ENCODE data around the gene MTAP.

DNA sequence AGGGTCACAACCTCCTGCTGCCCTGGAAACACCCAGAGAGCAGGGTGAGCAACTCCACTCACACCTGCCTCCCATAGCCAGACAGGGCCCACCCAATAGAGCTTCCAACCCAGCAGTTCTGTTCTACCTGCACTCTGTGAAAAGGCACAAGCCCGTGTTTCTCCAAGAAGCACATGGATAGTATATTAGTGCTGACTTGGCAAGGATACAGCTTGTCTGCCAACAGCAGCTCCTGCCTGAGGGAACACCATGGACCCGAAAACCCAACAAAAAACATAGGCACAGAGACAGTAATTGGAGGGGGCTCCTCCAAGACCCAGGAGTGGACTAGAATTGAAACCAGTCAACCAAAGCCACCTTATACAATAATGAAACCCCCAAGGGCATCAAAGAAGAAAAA lies 143.2 kb downstream of the MTAP start:
- no peak for TF ChIP-seq POLR2AphosphoS5 (IDR thresholded peaks at IDR 0.05)
- TF ChIP-seq CTCF (IDR thresholded peaks at IDR 0.05) = no peak
- TF ChIP-seq POLR2A (IDR thresholded peaks at IDR 0.05) = no peak

Measured in transverse colon (tissue), 4 donors.